BE2C (cell line): ENCODE results near the gene DCLRE1B.

Experiments
- DNase-seq: peaks from one replicate; pipeline ENCODE4 v3.0.0-alpha.2; 2020
- H3K27me3 ChIP-seq: fragments of 250-450 bp; sonication (Bioruptor Pico); 2 replicates; pipeline ENCODE4 v1.5.1; 2020; ENCODE audit warnings: mild to moderate bottlenecking
- H3K36me3 ChIP-seq: fragments of 250-450 bp; sonication (Bioruptor Pico); 2 replicates; pipeline ENCODE4 v1.5.1; 2020; ENCODE audit warnings: mild to moderate bottlenecking
- H3K4me1 ChIP-seq: fragments of 250-450 bp; sonication (Bioruptor Pico); 2 replicates; pipeline ENCODE4 v1.5.1; 2020
- H3K4me3 ChIP-seq: 2 replicates; pipeline ENCODE4 v1.5.1; 2011; ENCODE audit warnings: low read depth, low read length
- H3K9me3 ChIP-seq: fragments of 250-450 bp; sonication (Bioruptor Pico); 2 replicates; pipeline ENCODE4 v1.5.1; 2020
- CTCF ChIP-seq: IDR thresholded peaks from 2 replicates; pipeline ENCODE4 v1.5.1; 2012; ENCODE audit warnings: mild to moderate bottlenecking, low read depth, low read length

DCLRE1B gene

DNA sequence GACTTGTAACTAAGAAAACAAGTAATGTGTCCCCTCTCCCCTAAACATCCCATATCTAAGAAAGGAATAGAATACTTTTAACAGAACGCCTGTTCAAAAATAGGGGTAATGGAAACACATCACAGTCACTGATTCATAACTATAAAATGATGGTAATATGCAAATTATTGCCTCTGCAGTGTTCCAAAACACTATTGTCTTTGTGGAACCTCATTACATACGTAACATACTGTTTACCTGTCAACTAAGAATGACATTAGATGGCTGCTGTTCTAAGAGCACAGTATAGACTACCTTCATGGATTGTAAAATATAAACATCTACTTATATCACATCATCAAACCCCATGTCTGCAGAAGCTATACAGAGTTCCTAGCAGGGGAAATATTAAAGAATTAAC lies 14.3 kb upstream of the DCLRE1B start:
- TF ChIP-seq CTCF = no peak

DNA sequence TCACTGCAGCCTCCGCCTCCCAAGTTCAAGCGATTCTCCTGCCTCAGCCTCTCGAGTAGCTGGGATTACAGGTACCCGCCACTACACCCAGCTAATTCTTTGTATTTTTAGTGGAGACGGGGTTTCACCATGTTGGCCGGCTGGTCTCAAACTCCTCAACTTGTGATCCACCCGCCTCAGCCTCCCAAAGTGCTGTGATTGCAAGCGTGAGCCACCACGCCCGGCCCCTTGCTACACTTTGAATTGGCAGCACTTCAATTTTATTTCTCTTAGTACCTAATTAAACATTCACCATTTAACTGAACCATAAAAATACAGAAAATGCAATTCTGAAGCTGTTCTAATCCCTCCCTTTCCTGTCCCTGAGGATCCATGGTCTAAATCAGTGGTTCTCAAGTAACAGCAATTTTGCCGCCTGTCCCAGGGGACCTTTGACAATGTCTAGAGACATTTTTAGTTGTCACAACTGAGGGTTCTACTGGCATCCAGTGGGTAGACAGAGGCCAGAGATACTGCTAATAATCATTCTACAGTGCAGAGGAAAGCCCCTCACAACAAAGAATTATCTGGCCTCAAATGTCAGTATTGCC lies 13.4 kb upstream of the DCLRE1B start:
- TF ChIP-seq CTCF = no peak
- Histone ChIP-seq H3K4me3 (no peak overlapping the region), H3K27me3 (no peaks in the 10 kb centered on the region), H3K4me1 (no peaks in the 10 kb centered on the region), H3K36me3 (peaks cover 20% of the 10 kb centered on the region), H3K9me3 (no peaks in the 10 kb centered on the region)
- DNase-seq = no peak

More for the DNA sequence above, 14.3 kb upstream of the DCLRE1B start:
- Histone ChIP-seq H3K36me3 (peaks cover 15% of the 10 kb centered on the region), H3K4me3 (no peak overlapping the region), H3K9me3 (no peaks in the 10 kb centered on the region), H3K27me3 (no peaks in the 10 kb centered on the region), H3K4me1 (no peaks in the 10 kb centered on the region)
- DNase-seq = no peak

DNA sequence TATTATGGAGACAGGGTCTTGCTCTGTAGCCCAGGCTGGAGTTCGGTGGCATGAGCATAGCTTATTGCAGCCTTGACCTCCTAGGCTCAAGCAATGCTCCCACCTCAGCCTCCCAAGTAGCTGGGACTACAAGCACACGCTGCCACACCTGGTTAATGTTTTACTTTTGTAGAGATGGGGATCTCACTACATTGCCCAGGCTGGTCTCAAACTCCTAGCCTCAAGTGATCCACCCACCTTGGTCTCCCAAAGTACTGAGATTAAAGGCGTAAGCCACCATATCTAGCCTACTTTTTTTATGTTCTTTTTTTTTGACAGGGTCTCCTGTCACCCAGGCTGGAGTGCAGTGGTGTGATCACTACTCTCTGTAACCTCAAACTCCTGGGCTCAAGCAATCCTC lies 11.9 kb upstream of the DCLRE1B start:
- Histone ChIP-seq H3K4me1 (no peaks in the 10 kb centered on the region), H3K4me3 (no peak overlapping the region), H3K27me3 (no peaks in the 10 kb centered on the region), H3K9me3 (no peaks in the 10 kb centered on the region), H3K36me3 (peaks cover 31% of the 10 kb centered on the region)
- DNase-seq = no peak
- no peak for TF ChIP-seq CTCF

- Histone ChIP-seq H3K27me3 (no peaks in the 10 kb centered on the region), H3K4me1 (no peaks in the 10 kb centered on the region), H3K4me3 (no peak overlapping the region), H3K9me3 (no peaks in the 10 kb centered on the region), H3K36me3 (peaks cover 38% of the 10 kb centered on the region)
- no peak for TF ChIP-seq CTCF
- no peak for DNase-seq
Observed at GRCh38 chr1:113895098-113895497, 10.0 kb upstream of the DCLRE1B start.

- TF ChIP-seq CTCF = no peak
- no peak for DNase-seq
- Histone ChIP-seq H3K4me1 (no peaks in the 10 kb centered on the region), H3K27me3 (no peaks in the 10 kb centered on the region), H3K4me3 (no peak overlapping the region), H3K9me3 (no peaks in the 10 kb centered on the region), H3K36me3 (peaks cover 42% of the 10 kb centered on the region)
Observed at GRCh38 chr1:113895961-113896360, 9.2 kb upstream of the DCLRE1B start.

- Histone ChIP-seq H3K9me3 (no peaks in the 10 kb centered on the region), H3K36me3 (peaks cover 42% of the 10 kb centered on the region), H3K4me1 (no peaks in the 10 kb centered on the region), H3K4me3 (no peak overlapping the region), H3K27me3 (no peaks in the 10 kb centered on the region)
- no peak for DNase-seq
- no peak for TF ChIP-seq CTCF
Observed at GRCh38 chr1:113898241-113898814, 6.8 kb upstream of the DCLRE1B start.
